Activated naive CD4-positive, alpha-beta T cell (primary cell): ENCODE measurements around the gene COL9A1.
"Not testable (repeated sequence)": the region's sequence is repeated elsewhere in the genome, so short reads cannot be mapped to it uniquely, and the experiment has no call there.

Experiments
- DNase-seq, 4 experiments: peaks; one replicate each; lab custom pipeline; 2025; lab: John Stamatoyannopoulos, UW

Gene COL9A1

DNA sequence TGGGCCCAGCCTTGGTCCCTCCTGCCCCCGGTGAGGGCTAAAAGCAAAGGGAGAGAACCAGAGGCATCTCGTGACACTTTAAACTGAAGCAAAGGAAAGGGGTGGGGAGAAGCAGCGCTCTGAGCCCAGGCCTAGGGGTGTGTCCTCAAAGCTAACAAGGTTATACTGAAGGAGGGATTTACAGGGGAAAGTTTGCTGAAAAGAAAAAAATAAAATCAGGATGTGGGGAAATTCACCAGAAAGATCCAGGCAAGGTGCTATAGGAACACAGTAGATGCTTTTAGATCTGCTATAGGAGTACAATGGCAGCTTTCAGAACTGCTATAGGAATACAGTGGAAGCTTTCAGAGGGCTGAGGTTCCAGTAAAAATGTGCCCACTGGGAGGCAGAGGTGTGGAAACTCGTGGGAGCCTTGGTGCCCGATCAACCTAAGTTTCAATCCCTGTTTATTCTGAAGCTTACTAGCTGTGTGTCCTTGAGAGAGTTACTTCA, at the start of gene COL9A1:
COL9A1 (minus strand) TSS at position 51 of the 492 bp plus-strand sequence. CDS start 160 bp downstream, outside the sequence.
- no peak for DNase-seq

DNA sequence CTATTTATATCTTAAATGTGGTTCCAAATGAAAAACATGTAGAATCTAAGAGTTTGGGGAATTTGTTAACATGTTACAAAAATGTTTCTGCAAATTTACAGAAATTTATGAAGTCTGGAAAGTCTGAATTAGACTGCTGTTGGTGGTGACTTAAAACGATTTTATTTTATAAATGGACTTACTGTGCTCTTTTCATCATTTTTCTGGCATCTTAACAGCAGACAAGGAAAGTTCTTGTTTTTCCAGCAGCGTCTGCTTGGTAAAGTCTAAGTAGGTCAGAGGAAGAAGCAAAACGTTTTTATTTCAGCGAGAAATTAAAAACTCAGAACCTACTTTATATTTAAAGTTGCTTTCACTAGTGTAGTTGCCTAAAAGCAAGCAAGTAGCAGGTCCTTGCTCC, 48.6 kb upstream of the COL9A1 start:
- no peak for DNase-seq

DNA sequence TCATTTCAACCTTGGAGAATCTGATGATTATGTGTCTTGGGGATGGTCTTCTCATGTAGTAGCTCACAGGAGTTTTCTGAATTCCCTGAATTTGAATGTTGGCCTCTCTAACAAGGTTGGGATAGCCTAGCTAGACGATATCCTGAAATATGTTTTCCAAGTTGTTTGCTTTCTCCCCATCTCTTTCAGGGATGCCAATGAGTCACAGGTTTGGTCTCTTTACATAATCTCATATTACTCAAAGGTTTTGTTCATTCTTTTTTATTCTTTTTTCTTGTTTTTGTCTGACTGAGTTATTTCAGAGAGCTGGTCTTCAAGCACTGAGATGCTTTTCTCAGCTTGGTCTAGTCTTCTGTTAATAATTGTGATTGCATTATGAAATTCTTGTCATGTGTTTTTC, 42.7 kb upstream of the COL9A1 start:
- no peak for DNase-seq

DNA sequence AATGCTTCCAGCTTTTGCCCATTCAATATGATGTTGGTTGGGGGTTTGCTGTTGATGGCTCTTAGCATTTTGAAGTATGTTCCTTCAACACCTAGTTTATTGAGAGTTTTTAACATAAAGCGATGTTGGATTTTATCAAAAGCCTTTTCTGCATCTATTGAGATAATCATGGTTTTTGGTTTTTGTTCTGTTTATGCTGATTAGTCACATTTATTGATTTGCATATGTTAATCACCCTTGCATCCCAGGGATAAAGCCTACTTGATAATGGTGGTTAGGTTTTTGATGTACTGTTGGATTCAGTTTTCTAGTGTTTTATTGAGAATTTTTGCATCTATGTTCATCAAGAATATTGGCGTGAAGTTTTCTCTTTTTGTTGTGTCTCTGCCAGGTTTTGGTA, 40.4 kb upstream of the COL9A1 start:
- DNase-seq = no peak

DNA sequence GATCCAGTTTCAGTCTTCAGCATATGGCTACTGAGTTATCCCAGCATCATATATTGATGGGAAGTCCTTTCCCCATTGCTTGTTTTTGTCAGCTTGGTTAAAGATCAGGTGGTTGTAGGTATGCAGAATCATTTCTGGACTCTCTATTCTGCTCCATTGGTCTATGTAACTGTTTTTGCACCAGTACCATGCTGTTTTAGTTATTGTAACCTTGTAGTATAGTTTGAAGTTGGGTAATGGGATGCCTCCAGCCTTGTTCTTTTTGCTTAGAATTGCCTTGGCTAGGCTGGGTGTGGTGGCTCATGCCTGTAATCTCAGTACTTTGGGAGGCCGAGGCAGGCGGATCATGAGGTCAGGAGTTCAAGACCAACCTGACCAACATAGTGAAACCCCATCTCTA, 36.9 kb upstream of the COL9A1 start:
- not testable (repeated sequence) for DNase-seq

DNA sequence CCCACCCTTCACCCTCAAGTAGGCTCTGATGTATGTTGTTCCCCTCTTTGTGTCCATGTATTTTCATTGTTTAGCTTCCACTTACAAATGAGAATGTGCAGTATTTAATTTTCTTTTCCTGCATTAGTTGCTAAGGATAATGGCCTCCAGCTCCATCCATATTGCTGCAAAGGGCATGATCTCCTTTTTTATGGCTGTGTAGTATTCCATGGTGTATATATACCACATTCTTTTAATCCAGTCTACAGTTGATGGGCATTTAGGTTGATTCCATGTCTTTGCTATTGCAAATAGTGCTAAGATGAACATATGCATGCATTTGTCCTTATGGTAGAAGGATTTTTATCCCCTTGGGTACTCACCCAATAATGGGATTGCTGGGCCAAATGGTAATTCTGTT, 35.9 kb upstream of the COL9A1 start:
- DNase-seq = no peak

DNA sequence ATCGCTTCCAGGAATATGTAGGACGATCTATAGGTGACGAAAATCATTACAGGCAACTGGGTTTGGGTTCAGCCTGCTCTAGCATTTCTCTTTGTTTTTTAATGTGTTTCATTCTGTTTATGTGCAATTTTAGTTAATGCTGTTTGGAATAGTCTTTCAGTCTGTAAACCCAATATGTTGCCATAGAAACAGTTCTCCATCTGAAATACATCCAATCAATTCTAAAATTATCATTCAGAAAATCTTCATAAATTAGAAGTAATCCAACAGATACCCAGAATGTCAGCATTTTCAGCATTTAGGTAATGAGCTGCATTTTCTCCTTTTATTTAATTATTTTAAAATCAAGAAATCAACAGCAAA, 34.8 kb upstream of the COL9A1 start:
- no peak for DNase-seq

DNA sequence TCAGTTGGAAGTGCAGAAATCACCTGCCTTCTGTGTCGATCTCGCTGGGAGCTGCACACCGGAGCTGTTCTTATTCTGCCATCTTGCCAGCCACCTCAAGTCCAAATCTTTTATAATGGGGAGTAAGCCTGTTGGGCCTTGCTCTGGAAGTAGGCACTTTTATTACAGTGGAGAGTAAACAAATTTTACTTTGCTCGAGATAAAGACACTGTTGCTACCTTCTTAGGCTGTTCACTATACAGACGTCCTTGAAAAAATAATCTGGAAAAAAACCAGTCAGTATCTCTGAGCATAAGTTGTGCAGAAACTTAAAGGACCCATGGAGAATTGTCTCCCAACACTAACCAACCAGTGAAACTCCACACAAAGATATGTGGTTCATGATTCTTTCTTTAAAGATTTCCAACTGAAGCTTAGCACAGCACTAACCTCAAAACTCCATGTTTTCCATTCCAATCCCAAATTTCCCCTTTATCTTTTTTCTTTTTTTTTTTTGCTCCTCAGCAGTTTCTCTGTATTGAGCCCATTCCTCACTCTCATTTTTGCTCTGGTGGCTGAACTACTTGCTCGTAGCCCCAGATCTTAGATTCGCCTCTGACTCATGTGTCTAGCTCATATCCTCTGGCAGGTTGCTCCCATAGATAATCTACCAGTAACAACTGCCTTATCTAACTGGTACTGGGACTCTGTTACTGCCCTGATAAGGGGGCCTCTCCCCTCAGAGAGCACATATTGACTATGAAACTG, 34.3 kb upstream of the COL9A1 start:
- DNase-seq = no peak

DNA sequence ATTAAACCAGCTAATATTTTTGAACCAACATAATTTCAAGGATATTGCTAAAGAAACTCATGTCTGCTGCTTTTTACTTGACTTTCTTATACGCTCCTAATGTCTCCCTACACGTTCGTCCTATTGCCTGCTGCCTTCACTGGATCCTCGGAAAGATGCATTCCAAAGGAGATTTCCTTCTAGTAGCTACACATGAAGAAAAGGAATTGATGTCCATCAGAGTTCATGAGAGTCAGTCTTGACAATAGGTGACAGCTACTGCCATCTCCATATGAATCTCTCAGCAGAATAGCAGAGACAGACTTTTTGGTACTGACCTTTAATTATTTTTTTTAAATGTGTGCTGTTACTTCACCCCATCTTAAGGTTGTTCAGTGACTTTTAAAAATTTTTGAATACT, 24.2 kb upstream of the COL9A1 start:
- DNase-seq = no peak

DNA sequence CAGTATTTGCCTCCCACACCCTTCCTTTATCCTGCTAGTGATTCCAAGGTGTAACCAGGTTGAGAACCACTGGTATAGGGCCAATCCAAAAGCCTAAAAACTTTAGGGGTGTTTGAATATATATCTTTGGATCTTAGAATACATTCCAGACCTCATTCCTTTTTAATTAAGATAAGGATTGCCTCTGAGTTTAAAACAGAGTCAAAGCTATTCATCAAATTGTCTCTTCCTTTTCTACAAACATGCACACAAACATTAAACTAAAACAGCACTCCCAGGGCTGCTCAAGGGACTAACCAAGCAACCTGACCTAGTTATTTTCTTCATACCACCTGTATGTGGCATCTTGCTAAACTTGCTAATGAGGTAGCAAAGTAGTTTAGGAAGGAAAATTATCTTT, 22.1 kb upstream of the COL9A1 start:
- DNase-seq = no peak

DNA sequence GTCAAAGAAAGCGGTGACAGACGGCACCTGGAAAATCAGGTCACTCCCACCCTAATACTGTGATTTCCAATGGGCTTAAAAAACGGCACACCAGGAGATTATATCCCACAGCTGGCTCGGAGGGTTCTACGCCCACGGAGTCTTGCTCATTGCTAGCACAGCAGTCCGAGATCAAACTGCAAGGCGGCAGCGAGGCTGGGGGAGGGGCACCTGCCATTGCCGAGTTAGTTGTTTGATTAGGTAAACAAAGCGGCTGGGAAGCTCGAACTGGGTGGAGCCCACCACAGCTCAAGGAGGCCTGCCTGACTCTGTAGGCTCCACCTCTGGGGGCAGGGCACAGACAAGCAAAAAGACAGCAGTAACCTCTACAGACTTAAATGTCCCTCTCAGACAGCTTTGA, 14.9 kb upstream of the COL9A1 start:
- not testable (repeated sequence) for DNase-seq

DNA sequence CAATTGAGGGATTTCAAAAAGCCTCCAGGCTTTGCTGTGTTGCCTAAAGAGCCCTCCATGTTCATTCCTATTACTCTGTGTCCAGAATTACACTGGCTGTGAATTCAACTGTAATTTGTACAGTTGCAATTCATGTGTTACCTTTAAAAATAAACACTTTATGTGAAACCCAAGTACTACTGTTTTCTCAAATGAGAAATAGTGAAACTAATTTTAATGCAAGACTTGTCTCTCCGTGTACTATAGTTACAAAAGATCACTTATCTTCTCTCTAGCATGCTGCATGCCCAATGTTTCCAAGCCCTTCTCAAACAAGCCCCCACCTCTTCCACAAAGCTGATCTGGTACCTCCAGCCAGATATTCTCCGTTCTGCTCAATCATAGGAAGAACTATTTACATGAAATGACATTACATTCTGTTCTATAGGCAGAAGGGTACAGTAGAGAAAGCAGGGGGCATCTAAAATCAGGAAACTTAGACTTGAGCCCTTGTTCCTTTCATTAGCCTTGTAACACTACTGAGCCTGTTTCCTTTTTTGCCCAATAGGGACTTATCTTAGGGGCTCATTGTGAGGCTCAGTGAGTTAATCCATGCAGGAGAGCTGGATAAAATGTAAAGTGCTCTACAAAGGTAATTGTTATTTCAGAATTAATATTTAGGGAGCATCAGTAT, 12.3 kb upstream of the COL9A1 start:
- DNase-seq = no peak

DNA sequence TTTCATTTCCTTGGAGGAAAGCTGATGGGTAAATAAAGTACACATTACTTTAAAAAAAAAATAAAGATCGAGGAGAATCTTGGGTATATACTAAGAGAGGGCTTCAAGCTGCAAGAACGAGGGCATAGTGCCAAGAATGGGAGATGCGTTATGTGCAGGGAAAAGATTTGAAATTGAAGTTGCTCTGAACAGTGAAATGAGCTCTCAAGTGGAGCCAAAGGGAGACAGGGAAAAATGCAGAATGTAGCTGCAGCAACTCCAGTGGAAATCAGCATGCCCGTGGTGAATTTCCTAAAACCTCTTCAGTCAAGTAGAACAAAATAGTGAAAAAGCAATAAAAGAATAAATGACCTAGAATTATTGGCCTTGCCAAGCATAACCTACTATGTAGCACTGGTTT, 11.4 kb upstream of the COL9A1 start:
- no peak for DNase-seq

DNA sequence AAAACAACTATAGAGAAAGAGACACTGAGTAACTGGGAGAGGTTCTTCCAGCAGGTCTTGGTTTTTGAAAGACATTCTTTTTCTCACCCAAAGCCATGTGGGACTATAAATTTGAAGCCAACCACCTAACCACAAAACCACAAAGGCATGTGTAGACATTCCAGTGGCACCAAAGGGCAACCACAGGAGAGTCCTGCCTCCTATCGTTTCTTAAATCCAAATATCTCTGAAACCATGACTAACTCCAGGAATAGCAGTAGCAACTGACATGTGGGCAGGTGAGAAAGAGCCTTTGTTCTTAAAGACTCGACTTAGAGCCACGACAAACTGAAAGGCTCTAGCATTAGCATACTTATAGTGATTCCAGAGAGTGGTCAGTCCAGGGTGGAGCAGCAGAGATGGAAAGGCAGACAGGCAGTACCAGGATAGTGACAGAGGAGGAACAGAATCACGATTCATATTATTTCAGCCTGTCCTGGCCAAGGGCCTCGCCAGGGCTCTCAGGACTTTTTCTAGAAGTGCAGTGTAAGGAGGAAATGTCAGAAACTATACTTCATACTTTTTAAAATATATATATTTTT, 9.4 kb upstream of the COL9A1 start:
- no peak for DNase-seq

DNA sequence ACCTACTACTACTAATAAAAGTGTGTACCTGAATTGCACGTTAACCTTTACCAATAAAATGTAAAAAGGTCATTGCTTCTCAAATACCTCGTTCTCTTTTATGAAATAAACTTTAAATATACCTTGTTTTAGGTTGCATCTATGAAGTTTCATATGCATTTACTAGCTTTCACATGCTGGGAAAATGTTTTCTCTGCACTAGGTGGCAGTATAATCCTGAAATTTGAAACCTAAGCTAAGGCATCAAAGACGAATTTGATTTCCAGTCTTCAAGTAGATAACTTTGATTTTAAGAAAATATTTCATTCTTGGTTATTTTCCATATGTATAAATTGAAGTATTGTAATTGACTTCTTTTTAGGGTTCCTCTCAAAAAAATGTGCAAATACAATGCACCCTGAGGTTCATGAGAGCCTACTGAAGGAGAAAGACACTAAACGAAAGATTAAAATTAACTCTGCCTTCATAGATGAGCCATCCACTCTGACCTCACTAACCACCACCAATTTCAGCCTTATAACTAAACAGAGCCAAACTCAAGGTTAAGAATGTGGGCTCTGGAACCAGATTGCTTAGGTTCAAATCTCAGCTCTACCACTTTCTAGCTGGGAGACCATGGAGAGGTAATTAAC, 7.3 kb upstream of the COL9A1 start:
- no peak for DNase-seq

DNA sequence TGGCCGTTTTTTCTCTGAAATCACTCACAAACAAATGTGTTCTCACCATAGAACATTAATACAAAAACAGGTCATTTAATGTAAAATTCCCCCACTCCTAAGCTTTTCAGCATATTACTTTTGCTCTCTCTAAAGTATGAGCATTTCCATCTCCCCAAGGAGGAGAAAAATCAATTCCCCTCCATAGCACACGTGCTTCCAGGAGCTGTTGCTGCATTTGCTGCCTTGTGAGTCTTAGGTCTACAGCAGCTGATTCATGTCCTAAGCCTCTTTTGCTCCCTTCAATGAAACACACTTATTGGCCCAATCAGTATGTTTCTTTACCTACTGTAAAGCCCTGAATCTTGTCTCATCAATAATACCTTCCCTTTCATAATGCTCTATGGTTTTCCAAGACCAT, 6.4 kb upstream of the COL9A1 start:
- no peak for DNase-seq

DNA sequence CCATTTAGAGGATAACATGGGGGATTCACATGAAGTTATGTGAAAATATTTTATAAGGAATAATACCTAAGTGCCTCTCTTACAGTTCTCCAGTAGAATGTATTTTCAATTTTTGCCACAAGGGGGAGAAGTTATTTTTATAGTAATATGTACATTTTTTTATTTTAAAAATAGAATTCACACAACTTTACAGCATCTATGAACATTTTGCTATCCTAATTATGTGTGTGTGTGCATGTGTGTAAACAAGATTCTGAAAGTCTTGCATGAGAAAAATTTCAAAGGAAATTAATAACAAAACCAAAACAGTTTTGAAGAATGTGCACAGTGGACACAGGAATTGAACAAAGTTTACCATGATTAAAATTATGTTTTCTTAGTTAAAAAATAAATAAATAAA, 5.3 kb upstream of the COL9A1 start:
- DNase-seq = not testable (repeated sequence)

DNA sequence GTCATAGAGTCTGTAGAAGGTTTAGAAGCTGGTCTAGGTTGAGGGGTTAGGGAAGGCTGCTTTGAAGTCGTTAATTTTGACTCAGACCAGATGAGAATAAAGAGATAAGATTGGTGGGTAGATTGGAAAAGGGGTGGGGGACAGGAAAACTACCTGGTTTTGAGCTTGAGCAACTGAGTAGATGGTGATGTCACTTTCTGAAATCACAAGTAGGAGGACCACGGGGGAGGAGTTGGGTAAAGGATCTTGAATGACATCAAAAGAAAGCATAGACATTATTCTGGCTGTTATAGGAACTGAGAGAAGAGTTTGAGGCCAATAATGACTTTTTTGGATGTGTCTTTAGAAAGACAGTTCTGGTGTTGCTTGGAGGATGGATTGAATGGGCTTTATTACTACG, 4.1 kb upstream of the COL9A1 start:
- no peak for DNase-seq

DNA sequence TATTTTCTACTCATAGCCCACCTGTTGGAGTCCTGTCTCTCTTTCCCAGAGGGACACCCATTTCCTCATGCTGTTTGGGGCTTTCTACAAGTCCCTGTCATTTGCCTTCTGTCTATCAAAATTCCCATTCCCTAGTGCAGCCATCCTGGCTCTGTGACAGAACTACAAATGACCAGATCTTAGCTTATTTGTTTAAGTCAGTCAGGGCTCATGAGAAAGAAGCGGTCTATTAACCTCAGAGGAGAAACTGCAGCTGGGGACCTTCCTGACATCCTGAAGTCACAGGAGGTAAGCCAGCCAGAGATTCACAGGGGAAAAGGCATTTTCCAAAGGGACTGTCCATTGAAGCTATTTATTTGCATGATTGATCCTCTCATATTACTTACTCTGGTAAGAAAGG, 1.7 kb upstream of the COL9A1 start:
- no peak for DNase-seq

DNA sequence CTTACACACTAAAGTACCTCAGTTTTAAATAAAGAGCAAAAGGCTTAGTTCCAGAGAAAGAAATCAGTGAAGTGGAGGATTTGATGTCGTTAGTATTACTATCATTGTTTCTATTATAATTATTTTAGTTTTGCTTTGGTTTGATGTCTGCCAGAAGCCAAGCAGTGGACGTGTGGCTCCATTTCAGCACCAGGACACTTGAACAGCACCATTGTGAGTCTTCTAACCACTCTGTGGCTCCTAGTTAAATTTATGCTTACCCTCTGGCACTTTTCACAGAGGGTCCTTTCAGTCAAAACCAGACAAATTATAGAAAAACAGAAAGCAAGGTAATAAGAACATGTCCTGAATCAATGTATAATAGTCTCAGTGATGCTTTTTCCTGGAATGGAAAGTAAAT, 3.4 kb downstream of the COL9A1 start:
- no peak for DNase-seq

DNA sequence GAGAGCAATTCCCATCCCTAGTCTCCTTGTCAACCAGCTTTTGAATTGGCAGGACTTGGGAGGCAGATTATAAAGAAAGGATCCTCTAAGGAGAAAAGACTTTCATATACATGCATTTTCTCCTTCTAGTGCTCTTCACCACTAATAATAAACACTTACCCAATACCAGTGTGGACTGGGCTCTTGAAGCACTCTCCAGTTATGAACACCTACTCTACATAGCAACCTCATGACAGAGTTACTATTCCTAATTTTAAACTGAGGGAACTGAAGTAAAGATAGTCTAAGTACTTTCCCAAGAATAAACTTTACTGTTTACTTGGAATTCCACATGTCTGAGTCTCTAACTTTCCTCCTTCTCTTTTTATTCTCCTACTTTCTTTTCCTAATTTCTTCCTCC, 4.8 kb downstream of the COL9A1 start:
- DNase-seq = no peak

DNA sequence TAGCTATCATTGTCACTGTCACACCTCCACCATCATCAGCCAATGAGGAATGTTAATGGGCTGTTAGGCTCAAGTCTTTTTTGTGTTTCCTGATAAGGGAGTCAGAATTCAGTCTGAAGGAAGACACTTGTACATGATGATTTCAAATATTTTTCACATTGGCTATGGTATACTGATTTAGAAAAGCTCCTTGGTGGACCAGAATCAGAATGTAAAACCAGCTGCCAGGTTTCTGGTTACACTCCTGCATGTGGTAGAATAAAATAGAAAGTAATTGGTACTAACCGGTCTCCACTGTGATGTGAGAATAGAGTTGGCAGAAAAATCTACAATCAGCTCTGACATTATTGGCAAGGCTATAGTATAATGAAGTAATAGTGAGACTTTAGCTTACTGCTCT, 10.7 kb downstream of the COL9A1 start:
- no peak for DNase-seq

DNA sequence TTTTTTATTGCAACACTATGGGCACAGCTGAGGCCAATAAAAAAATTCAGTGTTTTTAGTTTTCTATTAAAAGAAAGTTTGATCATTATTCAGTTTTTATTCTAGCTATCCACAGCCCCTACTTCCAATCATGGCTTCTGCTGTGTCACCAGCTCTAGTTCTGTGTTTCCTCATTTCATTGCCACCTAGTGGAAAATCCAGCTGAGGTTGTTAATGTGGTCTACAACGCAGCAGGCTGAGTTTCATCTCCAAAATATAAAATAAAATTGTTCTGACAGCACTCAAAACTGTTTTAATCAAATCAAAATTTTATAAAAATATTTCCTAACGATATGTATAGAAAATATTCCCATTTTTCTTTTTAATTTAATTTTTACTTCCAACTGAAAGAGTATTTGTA, 13.6 kb downstream of the COL9A1 start:
- DNase-seq = no peak
